Stimulated activated naive CD8-positive, alpha-beta T cell treated with anti-CD3 and anti-CD28 coated beads, Interleukin-15, Interleukin-2, amounts not matched to agents 100 ng/mL and 50 ng/mL, for 24 hours (primary cell): ENCODE results near the gene CASS4.
"Not testable (repeated sequence)": the region's sequence is repeated elsewhere in the genome, so short reads cannot be mapped to it uniquely, and the experiment has no call there.

Experiments used
- H3K27ac Mint-ChIP-seq: one replicate; pipeline ENCODE4 v1.8.0; 2021; ENCODE audit warnings: mild to moderate bottlenecking, mixed read lengths
- H3K27me3 Mint-ChIP-seq: one replicate; pipeline ENCODE4 v1.8.0; 2021; ENCODE audit warnings: mixed read lengths
- H3K36me3 Mint-ChIP-seq: one replicate; pipeline ENCODE4 v1.8.0; 2021; ENCODE audit warnings: low read depth, mixed read lengths
- H3K4me1 Mint-ChIP-seq: one replicate; pipeline ENCODE4 v1.8.0; 2021; ENCODE audit warnings: low read depth, mixed read lengths
- H3K4me3 Mint-ChIP-seq: one replicate; pipeline ENCODE4 v1.8.0; 2021; ENCODE audit warnings: mild to moderate bottlenecking, mixed read lengths
- H3K9me3 Mint-ChIP-seq: one replicate; pipeline ENCODE4 v1.8.0; 2021; ENCODE audit warnings: mixed read lengths

The CASS4 gene

DNA sequence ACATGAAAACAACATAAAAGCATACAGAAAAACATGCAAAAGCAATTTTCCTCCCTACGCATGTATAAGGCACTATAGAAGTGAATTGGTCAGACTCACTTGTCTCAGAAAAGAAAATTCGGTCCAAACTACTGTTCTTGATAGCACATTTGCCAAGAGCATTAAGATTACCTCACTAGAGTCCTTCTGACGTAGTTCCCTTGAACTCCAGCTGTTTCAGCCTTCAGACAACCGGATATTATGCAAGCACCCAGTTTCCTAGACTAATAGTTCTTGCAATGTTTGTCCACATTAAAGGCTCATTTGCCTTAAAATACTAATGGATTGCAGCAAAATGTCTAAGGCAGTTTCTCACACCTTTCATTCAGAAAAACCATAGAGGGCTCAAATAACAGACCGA is 2.5 kb upstream of the CASS4 start:
- Mint-ChIP-seq H3K27ac (no peak overlapping the region), H3K27me3 (no peaks in the 10 kb centered on the region), H3K4me1 (peaks cover 46% of the 10 kb centered on the region), H3K4me3 (no peak overlapping the region), H3K36me3 (peaks cover 62% of the 10 kb centered on the region), H3K9me3 (no peaks in the 10 kb centered on the region)

DNA sequence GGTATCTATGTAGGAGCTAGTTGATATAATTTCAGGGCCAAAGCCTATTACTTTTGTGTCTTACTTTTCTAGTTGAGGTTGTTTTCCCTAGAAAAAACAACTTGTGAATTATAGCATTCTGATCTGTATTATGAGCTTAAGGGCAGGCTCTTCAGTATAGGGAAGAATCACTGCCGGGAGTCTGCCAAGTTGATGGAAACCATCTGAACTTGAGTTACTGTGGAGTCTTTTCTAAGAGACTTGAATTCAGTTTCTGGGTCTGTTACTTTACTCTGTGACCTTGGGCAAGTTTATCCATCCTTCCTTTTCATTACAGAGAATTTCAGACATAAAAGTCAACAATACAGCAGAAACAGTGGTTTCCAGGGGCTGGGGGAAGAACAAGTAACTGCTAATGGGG is 2.1 kb upstream of the CASS4 start:
- Mint-ChIP-seq H3K27me3 (no peaks in the 10 kb centered on the region), H3K4me3 (no peak overlapping the region), H3K36me3 (peaks cover 59% of the 10 kb centered on the region), H3K4me1 (peaks cover 50% of the 10 kb centered on the region), H3K9me3 (no peaks in the 10 kb centered on the region), H3K27ac (no peak overlapping the region)

DNA sequence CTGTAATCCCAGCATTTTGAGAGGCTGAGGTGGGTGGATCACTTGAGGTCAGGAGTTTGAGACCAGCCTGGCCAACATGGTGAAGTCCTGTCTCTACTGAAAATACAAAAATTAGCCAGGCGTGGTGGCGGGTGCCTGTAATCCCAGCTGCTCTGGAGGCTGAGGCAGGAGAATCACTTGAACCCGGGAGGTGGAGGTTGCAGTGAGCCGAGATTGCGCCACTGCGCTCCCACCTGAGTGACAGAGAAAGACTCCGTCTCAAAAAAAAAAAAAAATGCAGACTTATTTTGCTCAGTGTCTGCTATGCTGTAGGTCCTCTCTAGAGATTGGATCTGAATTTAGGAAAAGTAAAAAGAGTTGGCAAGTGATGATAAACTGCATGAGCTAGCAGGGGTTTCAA is 773 bp upstream of the CASS4 start:
- H3K4me3 Mint-ChIP-seq, result peak overlapping the region; percentile 80
- H3K27me3 Mint-ChIP-seq, H3K9me3 Mint-ChIP-seq: not testable (repeated sequence)
- H3K36me3 Mint-ChIP-seq, result peaks cover 49% of the 10 kb centered on the region
- peak overlapping the region; percentile 88 for H3K27ac Mint-ChIP-seq
- H3K4me1 Mint-ChIP-seq, result peaks cover 54% of the 10 kb centered on the region

DNA sequence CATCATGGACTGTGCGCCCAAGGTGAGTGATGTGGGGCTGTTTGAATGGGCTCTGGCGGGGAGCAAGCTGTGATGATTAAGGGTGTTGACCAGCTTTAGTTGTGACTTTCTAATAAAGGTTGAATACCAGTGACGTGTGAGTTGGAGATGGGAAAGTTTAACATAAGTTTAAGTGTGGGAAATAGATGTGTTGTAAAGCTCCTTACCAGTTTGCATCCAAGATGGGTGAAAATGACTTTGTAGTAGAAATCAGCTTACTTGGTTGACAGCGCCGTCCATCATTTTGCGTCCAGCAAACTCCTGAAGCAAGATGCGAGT is 372 bp downstream of the CASS4 start:
- Mint-ChIP-seq H3K27ac (peak overlapping the region; percentile 88), H3K9me3 (no peaks in the 10 kb centered on the region), H3K4me3 (peak overlapping the region; percentile 80), H3K4me1 (peaks cover 65% of the 10 kb centered on the region), H3K27me3 (no peaks in the 10 kb centered on the region), H3K36me3 (peaks cover 50% of the 10 kb centered on the region)

DNA sequence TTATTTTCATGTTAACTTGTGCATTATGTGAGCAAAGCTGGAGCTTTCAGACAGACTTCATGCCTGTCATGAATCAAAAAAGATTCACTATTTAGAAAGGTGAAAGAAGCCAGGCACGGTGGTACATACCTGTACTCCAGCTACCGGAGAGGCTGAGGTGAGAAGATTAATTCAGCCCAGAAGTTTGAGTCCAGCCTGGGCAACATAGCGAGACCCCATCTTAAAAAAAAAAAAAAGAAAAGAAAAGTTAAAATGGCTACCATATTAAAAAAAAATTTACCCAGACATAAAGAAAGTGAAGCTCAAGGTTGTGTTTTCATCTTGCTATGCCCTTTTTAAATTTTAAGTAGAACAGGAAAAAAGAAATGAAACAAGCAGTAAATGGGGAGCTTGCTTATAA is 889 bp downstream of the CASS4 start:
- Mint-ChIP-seq H3K27me3 (no peaks in the 10 kb centered on the region), H3K36me3 (peaks cover 50% of the 10 kb centered on the region), H3K4me3 (peak overlapping the region; percentile 80), H3K4me1 (peaks cover 70% of the 10 kb centered on the region), H3K27ac (peak overlapping the region; percentile 88), H3K9me3 (no peaks in the 10 kb centered on the region)

DNA sequence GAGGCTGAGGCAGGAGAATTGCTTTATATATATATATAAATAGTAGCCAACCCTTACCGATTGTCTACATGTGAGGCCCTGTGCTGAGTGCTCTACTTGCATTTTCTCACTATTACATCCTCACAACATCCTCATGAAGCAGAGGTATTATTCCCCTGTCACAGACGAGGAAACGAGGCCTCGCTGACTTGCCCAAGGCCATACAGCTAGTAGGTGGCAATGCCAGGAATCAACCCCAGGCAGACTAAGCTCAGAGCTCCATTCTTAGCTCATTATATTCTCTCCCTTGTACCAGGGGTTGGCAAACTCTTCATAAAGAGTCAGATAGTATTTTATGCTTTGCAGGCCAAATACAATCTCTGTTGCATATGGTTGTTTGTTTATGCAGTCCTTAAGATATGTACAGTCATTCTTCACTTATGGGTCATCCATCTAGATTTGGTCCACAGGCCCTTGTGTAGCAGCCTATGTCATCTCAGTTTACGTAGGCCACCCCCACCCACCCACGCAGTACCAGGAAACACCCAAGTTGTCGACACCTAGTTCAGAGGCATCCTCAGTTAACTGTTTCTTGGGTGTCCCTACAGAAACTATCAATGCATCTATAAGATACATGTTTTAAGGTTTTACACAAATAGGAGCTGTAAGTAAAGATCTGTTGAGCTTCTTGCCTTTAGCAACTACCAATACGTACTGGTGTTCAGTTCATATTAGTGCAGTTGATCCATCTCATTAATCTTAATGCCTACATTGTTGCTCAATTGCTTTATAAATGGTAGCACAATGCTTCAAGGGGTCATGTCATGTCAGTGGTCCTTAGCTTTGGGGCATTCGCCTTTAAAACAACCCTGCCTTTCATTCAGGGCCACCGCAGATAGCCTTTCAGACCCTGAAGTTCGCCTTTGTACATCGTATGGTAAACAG is 3.0 kb downstream of the CASS4 start:
- Mint-ChIP-seq H3K4me1 (peaks cover 87% of the 10 kb centered on the region), H3K27me3 (no peaks in the 10 kb centered on the region), H3K27ac (peak overlapping the region; percentile 74), H3K4me3 (peak overlapping the region; percentile 17), H3K9me3 (no peaks in the 10 kb centered on the region), H3K36me3 (peaks cover 43% of the 10 kb centered on the region)

DNA sequence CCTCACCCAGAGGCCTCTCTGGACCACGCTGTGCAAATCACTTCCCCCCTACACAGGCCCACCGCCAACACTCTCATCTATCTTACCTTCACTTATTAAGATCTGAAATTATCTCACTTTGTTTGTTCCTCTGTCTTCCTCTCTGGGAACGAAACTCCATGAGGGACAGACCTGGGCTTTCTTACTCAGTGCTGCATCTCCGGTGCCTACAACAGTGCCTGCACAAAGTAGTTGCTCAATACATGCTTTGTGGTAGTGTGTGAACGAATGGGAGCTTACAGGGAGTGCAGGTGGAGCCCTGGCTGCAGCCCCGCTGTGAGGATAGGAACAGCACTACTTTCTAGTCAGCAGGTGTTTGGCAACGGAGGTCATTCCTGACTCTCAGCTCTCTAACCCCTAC is 5.3 kb downstream of the CASS4 start:
- Mint-ChIP-seq H3K9me3 (no peaks in the 10 kb centered on the region), H3K27ac (peak overlapping the region; percentile 94), H3K4me3 (no peak overlapping the region), H3K27me3 (no peaks in the 10 kb centered on the region), H3K36me3 (peaks cover 37% of the 10 kb centered on the region), H3K4me1 (peaks cover 93% of the 10 kb centered on the region)

DNA sequence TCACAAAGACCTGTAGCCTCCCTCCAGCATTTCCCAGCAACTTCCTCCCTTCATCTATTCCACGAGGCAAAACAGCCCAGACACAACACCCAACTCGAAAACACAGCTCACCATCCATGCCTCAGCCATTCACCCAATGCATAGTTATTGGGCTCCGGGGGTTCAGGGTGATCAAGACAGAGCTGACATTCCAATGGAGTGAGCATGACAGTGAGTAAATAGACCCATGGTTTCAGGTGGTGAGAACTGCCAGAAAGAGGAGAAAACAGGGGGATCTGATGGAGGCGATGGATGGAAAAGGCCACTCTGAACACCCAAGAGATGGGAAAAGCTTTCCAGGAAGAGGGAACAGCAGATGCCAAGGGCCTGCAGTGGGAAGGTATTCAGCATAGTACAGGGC is 5.9 kb downstream of the CASS4 start:
- H3K4me1 Mint-ChIP-seq, result peaks cover 93% of the 10 kb centered on the region
- H3K27ac Mint-ChIP-seq, result peak overlapping the region; percentile 94
- H3K27me3 Mint-ChIP-seq, result no peaks in the 10 kb centered on the region
- H3K9me3 Mint-ChIP-seq, result no peaks in the 10 kb centered on the region
- peak overlapping the region; percentile 71 for H3K4me3 Mint-ChIP-seq
- peaks cover 32% of the 10 kb centered on the region for H3K36me3 Mint-ChIP-seq

DNA sequence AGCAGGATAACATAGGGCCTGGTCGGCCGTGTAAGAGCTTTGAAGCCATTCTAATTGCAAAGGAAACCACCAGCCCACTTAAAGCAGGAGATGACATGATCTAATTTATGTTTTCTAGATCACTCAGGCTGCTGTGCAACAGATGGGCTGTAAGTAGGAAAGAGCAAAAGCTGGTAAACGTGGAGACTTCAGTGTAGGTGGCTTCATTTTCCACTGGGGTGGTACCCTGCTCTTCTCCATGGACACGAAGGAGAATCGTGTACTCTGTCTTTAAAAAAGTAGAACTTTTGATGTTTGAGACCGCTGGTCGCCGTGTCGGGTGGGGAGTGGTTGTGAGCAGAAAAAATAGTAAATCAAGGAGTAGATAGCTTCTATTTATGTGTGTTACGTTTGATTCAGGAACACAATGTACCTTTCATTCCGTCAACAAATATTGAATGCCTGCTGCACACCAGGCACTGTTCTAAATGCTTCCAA is 6.4 kb downstream of the CASS4 start:
- Mint-ChIP-seq H3K4me1 (peaks cover 92% of the 10 kb centered on the region), H3K4me3 (peak overlapping the region; percentile 71), H3K9me3 (no peaks in the 10 kb centered on the region), H3K27me3 (no peaks in the 10 kb centered on the region), H3K36me3 (peaks cover 31% of the 10 kb centered on the region), H3K27ac (peak overlapping the region; percentile 94)

DNA sequence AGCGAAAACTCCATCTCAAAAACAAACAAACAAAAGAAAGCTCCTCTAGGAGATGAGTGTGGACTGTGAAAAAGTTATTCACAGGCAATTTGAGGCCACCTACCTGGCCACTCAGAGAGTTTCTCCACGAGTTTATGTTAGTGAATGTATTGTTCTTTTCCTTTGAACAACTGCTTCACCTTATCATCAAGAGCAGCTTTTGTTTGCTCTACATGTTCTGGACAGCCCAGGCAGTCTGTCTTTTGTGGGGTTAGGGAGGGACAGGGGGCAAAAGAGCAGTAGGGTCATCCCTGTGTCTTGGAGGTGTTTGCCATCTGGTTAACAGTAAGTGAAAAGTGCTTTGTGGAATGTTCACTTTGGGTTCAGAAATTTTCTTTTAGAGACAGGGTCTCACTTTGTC is 8.0 kb downstream of the CASS4 start:
- Mint-ChIP-seq H3K9me3 (no peaks in the 10 kb centered on the region), H3K4me1 (peaks cover 92% of the 10 kb centered on the region), H3K27me3 (no peaks in the 10 kb centered on the region), H3K4me3 (no peak overlapping the region), H3K27ac (peak overlapping the region; percentile 71), H3K36me3 (peaks cover 22% of the 10 kb centered on the region)

DNA sequence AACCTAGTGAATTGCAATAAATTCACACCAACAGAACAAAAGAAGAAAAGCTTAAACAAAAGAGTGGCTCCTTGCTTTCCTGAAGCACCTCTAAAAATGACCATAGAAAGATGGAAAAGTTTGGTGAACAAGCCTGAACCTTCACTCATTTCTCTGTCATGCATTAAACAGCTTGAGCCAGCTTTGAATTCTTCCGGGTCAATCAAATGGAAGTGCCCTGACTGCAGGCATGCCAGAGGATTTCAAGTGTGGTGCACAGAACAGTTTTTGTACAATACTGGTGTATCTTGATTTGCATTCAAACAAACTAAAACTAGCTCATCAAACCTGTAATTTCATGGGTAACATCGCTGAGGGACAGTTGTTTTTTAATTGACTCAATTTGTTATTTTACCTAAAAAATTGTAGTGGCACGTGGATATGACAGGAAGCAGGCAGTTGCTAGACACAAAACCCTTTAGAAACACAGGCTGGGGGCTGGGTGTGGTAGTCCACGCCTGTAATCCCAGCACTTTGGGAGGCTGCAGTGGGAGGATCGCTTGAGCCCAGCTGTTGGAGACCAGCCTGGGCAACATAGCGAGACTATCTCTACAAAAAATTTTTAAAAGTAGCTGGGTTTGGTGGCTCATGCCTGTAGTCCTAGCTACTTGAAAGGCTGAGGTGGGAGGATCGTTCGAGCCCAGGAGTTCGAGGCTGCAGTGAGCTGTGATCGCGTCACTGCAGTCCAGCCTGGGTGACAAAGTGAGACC is 9.1 kb downstream of the CASS4 start:
- Mint-ChIP-seq H3K36me3 (peaks cover 21% of the 10 kb centered on the region), H3K9me3 (no peaks in the 10 kb centered on the region), H3K4me3 (peak overlapping the region; percentile 11), H3K27ac (peak overlapping the region; percentile 68), H3K4me1 (peaks cover 87% of the 10 kb centered on the region), H3K27me3 (no peaks in the 10 kb centered on the region)

DNA sequence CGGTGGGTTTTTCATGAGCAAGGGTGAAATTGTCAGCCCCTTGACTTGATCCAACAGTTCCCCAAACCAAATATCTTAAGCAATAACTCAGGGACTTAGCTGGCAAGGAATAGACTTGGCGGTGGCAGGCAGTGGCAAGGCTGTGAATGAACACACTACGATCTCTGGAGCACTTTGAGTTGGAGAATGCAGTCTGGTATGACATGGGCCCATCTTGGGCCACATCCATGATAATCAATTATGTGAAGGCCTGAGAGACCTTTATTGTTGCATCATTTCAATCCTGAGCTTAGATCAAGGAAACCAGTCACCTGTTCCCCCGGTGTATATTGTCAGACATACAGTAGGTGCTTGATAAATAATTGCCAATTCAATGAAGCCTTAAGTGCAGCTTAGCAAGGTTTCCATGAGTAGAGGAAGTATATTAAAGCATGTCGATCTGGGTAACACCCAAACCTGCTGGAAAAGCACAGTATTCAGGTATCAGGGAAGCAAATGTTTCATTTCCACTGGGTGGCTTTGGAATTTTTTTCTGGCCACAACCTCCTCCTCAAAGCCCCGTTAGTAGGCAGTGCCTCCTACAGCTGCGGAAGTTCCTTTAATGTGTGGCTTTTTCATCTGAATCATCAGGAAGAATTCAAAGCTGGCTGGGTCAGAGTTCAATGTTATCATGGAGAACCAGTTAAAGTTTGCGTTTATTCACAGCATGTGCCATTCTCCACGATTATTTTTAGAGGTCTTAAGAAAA is 10.2 kb downstream of the CASS4 start:
- H3K27me3 Mint-ChIP-seq, result no peaks in the 10 kb centered on the region
- H3K4me3 Mint-ChIP-seq, result peak overlapping the region; percentile 27
- H3K4me1 Mint-ChIP-seq, result peaks cover 84% of the 10 kb centered on the region
- H3K27ac Mint-ChIP-seq, result peak overlapping the region; percentile 87
- no peaks in the 10 kb centered on the region for H3K9me3 Mint-ChIP-seq
- H3K36me3 Mint-ChIP-seq, result peaks cover 11% of the 10 kb centered on the region

DNA sequence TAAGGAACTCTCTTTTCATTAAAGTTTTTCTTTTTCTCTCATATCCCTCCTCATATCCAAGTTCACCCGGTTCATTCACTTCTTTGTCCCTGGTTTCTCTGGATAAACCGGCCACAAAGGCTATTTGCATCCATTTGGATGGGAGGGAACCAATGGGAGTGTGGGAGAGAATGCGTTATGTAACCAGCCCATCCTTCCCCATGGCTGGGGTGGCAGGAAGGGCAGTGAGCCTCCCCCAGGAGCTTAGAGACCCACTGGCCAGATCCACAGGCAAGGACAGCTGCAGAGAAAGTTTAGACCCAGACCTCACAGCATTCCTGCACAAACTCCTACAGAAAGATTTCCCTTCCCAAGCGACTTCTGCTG is 10.7 kb downstream of the CASS4 start:
- Mint-ChIP-seq H3K27ac (peak overlapping the region; percentile 87), H3K36me3 (peaks cover 6% of the 10 kb centered on the region), H3K27me3 (no peaks in the 10 kb centered on the region), H3K9me3 (no peaks in the 10 kb centered on the region), H3K4me1 (peaks cover 84% of the 10 kb centered on the region), H3K4me3 (peak overlapping the region; percentile 27)

DNA sequence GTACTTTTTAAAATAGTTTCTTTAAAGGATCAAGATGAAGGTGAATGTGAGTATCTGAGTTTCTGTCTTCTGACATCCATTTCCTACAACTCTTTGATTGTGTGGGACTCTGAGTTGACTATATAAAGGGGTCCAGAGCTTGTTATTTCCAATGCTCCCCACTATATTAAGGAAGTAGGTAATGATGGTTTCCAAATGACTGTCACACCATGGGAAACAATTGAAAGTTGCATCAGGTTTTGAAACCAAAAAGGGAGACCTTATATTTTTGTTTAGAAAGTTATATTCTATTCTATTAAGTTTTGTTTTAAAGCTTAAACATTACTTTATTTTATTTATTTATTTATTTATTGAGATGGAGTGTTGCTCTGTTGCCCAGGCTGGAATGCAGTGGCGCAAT is 11.2 kb downstream of the CASS4 start:
- peak overlapping the region; percentile 17 for H3K4me3 Mint-ChIP-seq
- H3K9me3 Mint-ChIP-seq, result no peaks in the 10 kb centered on the region
- H3K27me3 Mint-ChIP-seq, result no peaks in the 10 kb centered on the region
- H3K4me1 Mint-ChIP-seq, result peaks cover 84% of the 10 kb centered on the region
- H3K36me3 Mint-ChIP-seq, result peaks cover 5% of the 10 kb centered on the region
- H3K27ac Mint-ChIP-seq, result peak overlapping the region; percentile 87

DNA sequence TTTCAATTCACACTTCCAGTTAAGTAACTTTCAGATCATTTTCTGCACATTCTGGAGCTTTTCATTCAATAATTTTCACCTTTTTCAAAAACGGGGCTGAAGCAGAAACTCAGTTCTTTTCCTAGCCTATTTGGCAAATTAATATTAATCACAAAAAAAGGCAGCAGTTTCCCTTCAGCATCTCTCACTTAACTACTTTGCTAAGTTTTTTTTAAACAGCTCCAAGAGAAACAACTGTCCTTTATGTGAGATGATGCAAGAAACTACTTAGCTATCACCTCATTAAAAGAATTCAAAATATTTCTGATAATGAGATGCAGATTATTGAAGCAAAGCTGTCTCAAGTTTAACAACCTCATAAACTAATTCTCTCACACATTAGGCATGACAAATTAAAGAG is 11.8 kb downstream of the CASS4 start:
- Mint-ChIP-seq H3K4me1 (peaks cover 84% of the 10 kb centered on the region), H3K27me3 (no peaks in the 10 kb centered on the region), H3K27ac (no peak overlapping the region), H3K9me3 (no peaks in the 10 kb centered on the region), H3K36me3 (peaks cover 3% of the 10 kb centered on the region), H3K4me3 (no peak overlapping the region)
